ENCODE results near the gene ALOX5. TPM values are rescaled to one million over a fixed set of nuclear protein-coding genes. Genes with fewer than 3 reads are reported as not detected.

Gene ALOX5
- polyA plus RNA-seq, 1 of the 3 experiments (the other 2 are of a cell fraction) = not detected

- Histone ChIP-seq H3K79me2 (ENCODE audit: insufficient read depth) (no peaks in the 10 kb centered on the region), H4K20me1 (ENCODE audit: insufficient read depth) (no peaks in the 10 kb centered on the region), H3K4me1 (ENCODE audit: control insufficient read depth in 1 of 2, insufficient read depth in 2 of 2, low read depth in 1 of 2, low read length in 1 of 2) (peaks cover 0 to 22% of the 10 kb centered on the region in 2 experiments; a peak in 1 of 4 replicates), H3K9ac (no peak overlapping the region), H3K9me3 (no peaks in the 10 kb centered on the region), H2AFZ (ENCODE audit: low read depth) (no peak overlapping the region), H3K4me3 (ENCODE audit: low read depth in 2 of 2, low read length in 1 of 2) (no peak overlapping the region), H3K27me3 (ENCODE audit: insufficient read depth) (no peaks in the 10 kb centered on the region), H3K27ac (ENCODE audit: low read depth in 2 of 2, low read length in 1 of 2) (peak overlapping the region in 1 of 2 experiments; percentile 43; a peak in 2 of 4 replicates), H3K9me2 (no peaks in the 10 kb centered on the region), H3F3A (replicated peaks; ENCODE audit: insufficient read depth) (no peaks in the 10 kb centered on the region), H3K36me3 (replicated peaks in 1 of 2; ENCODE audit: control insufficient read depth in 1 of 2, insufficient read depth in 2 of 2, low read length in 1 of 2) (peaks cover 0 to 14% of the 10 kb centered on the region in 2 experiments), H3K4me2 (no peak overlapping the region)
- no peak for DNase-seq
- POLR2A ChIA-PET = no interaction called here
- CTCF ChIA-PET = interaction anchor here (1.1 to 1.3 kb wide), 2 partner anchors 17 to 19 kb away, joined by 3 to 4 read pairs; no protein-coding TSS in a partner anchor
- 81% methylated on average over 7 of the region's 7 CpGs for WGBS (ENCODE audit: low lambda C conversion rate)
- TF ChIP-seq RCOR1 (IDR thresholded peaks at IDR 0.05; ENCODE audit: low read length) (no peak), EZH2phosphoT487 (IDR thresholded peaks at IDR 0.05; ENCODE audit: borderline replicate concordance, low read depth) (no peak), RXRA (IDR thresholded peaks at IDR 0.05; ENCODE audit: borderline replicate concordance, low read depth) (no peak), REST (IDR thresholded peaks at IDR 0.05; ENCODE audit: low read depth, low read length) (no peak), MEF2A (IDR thresholded peaks at IDR 0.05; ENCODE audit: borderline replicate concordance, low read depth) (no peak), FOSL2 (IDR thresholded peaks at IDR 0.05; ENCODE audit: borderline replicate concordance, low read depth) (no peak), MXI1 (IDR thresholded peaks at IDR 0.05; ENCODE audit: low read depth, low read length) (no peak), RAD21 (IDR thresholded peaks at IDR 0.05; ENCODE audit: low read length) (no peak)
These were observed 87.0 kb downstream of the ALOX5 start for GRCh38 chr10:45461034-45461433.

GRCh38 chr10:45463244-45464116 is 89.5 kb downstream of the ALOX5 start:
- peaks cover 0 to 9% of the 10 kb centered on the region in 2 experiments for H3K36me3 ChIP-seq (replicated peaks in 1 of 2; ENCODE audit: control insufficient read depth in 1 of 2, insufficient read depth in 2 of 2, low read length in 1 of 2)
- ChIA-PET CTCF (interaction anchor here (2.1 kb wide), 2 partner anchors 30 to 214 kb away, joined by 5 to 13 read pairs; no protein-coding TSS in a partner anchor), POLR2A (no interaction called here)
- 86% methylated on average over 17 of the region's 23 CpGs for WGBS (ENCODE audit: low lambda C conversion rate)
- DNase-seq = no peak
- no peaks in the 10 kb centered on the region for H4K20me1 ChIP-seq (ENCODE audit: insufficient read depth)
- no peaks in the 10 kb centered on the region for H3K79me2 ChIP-seq (ENCODE audit: insufficient read depth)
- H3K4me3 ChIP-seq (ENCODE audit: low read depth in 2 of 2, low read length in 1 of 2) = no peak overlapping the region
- H3K4me1 ChIP-seq (ENCODE audit: control insufficient read depth in 1 of 2, insufficient read depth in 2 of 2, low read depth in 1 of 2, low read length in 1 of 2) = peaks cover 0 to 22% of the 10 kb centered on the region in 2 experiments; a peak in 1 of 4 replicates
- no peak for TF ChIP-seq PBX3 (IDR thresholded peaks at IDR 0.05)
- no peak for TF ChIP-seq EP300 (IDR thresholded peaks at IDR 0.05; ENCODE audit: borderline replicate concordance in 1 of 2, low read depth in 1 of 2, low read length in 1 of 2)
- TF ChIP-seq NRF1 (IDR thresholded peaks at IDR 0.05; ENCODE audit: low read depth, low read length) = no peak
- no peak for TF ChIP-seq RCOR1 (IDR thresholded peaks at IDR 0.05; ENCODE audit: low read length)
- no peak for TF ChIP-seq IRF3 (IDR thresholded peaks at IDR 0.05; ENCODE audit: low read depth, low read length)
- TF ChIP-seq TEAD4 (IDR thresholded peaks at IDR 0.05; ENCODE audit: borderline replicate concordance, insufficient read depth) = no peak
- no peak for TF ChIP-seq GABPA (IDR thresholded peaks at IDR 0.05; ENCODE audit: low read depth)
- no peak for TF ChIP-seq CHD2 (IDR thresholded peaks at IDR 0.05; ENCODE audit: low read length, partially characterized antibody)
- H3K9me2 ChIP-seq = no peaks in the 10 kb centered on the region
- H3K27ac ChIP-seq (ENCODE audit: low read depth in 2 of 2, low read length in 1 of 2) = no peak overlapping the region
- no peak overlapping the region for H3K9ac ChIP-seq
- no peak overlapping the region for H2AFZ ChIP-seq (ENCODE audit: low read depth)
- H3K9me3 ChIP-seq = no peaks in the 10 kb centered on the region
- H3F3A ChIP-seq (replicated peaks; ENCODE audit: insufficient read depth) = no peaks in the 10 kb centered on the region
- no peak overlapping the region for H3K4me2 ChIP-seq
- H3K27me3 ChIP-seq (ENCODE audit: insufficient read depth) = no peaks in the 10 kb centered on the region

All from SK-N-SH (cell line).